GM23338 (cell line): Measurements from ENCODE around the gene IRAK2. TPM values are rescaled to one million over a fixed set of nuclear protein-coding genes. Genes with fewer than 3 reads are reported as not detected.

Experiments
- ATAC-seq: fragments of 200-7000 bp; cut with Tn5 transposase; 3 replicates; pipeline ENCODE4 v1.9.1; 2020
- DNase-seq: peaks from one replicate; pipeline ENCODE4 v3.0.0-alpha.2; 2015; ENCODE audit warnings: low spot score
- H2AFZ ChIP-seq: fragments of 200-600 bp; sonication (generic); 2 replicates; pipeline ENCODE4 v1.8.0; 2016; ENCODE audit warnings: antibody characterized with exemption, mild to moderate bottlenecking, moderate library complexity
- H3F3A ChIP-seq: fragments of 200-600 bp; sonication (generic); replicated peaks from 2 replicates; pipeline ENCODE4 v1.8.0; 2017; ENCODE audit warnings: antibody characterized with exemption, mixed run types, low read depth
- H3K27ac ChIP-seq: fragments of 200-600 bp; sonication (generic); 2 replicates; pipeline ENCODE4 v1.6.1; 2016; ENCODE audit warnings: low read depth
- H3K27me3 ChIP-seq: fragments of 200-600 bp; sonication (generic); 2 replicates; pipeline ENCODE4 v1.8.0; 2016; ENCODE audit warnings: mild to moderate bottlenecking, mixed run types, moderate library complexity; ENCODE audit not compliant: insufficient read depth
- H3K36me3 ChIP-seq: fragments of 200-600 bp; sonication (generic); 2 replicates; pipeline ENCODE4 v1.8.0; 2016; ENCODE audit warnings: mild to moderate bottlenecking; ENCODE audit not compliant: insufficient read depth
- H3K4me1 ChIP-seq: fragments of 200-600 bp; sonication (generic); 2 replicates; pipeline ENCODE4 v1.8.0; 2016; ENCODE audit warnings: mild to moderate bottlenecking, moderate library complexity; ENCODE audit not compliant: insufficient read depth
- H3K4me2 ChIP-seq: fragments of 200-600 bp; sonication (generic); 2 replicates; pipeline ENCODE4 v1.7.1; 2017; ENCODE audit warnings: mixed run types
- H3K4me3 ChIP-seq: fragments of 200-600 bp; sonication (generic); 2 replicates; pipeline ENCODE4 v1.6.1; 2016; ENCODE audit warnings: mixed run types
- H3K79me2 ChIP-seq: fragments of 200-600 bp; sonication (generic); replicated peaks from 2 replicates; pipeline ENCODE4 v1.8.0; 2017; ENCODE audit warnings: mild to moderate bottlenecking; ENCODE audit not compliant: insufficient read depth
- H3K9me2 ChIP-seq: fragments of 200-600 bp; sonication (generic); 2 replicates; pipeline ENCODE4 v1.8.0; 2017; ENCODE audit not compliant: insufficient read depth
- H4K20me1 ChIP-seq: fragments of 200-600 bp; sonication (generic); replicated peaks from 2 replicates; pipeline ENCODE4 v1.8.0; 2017; ENCODE audit warnings: mild to moderate bottlenecking; ENCODE audit not compliant: insufficient read depth
- H3K27ac Mint-ChIP-seq: 2 replicates; pipeline ENCODE4 v1.8.0; 2020; ENCODE audit warnings: inconsistent platforms, mild to moderate bottlenecking, moderate library complexity, mixed read lengths
- H3K27me3 Mint-ChIP-seq: 3 replicates; pipeline ENCODE4 v1.8.0; 2022; ENCODE audit warnings: low read depth, mild to moderate bottlenecking, moderate library complexity, mixed read lengths, inconsistent platforms; ENCODE audit not compliant: insufficient read depth, poor library complexity
- H3K36me3 Mint-ChIP-seq: 3 replicates; pipeline ENCODE4 v1.8.0; 2021; ENCODE audit warnings: low read depth, mild to moderate bottlenecking, inconsistent platforms, moderate library complexity, mixed read lengths
- H3K4me1 Mint-ChIP-seq: 3 replicates; pipeline ENCODE4 v1.8.0; 2020; ENCODE audit warnings: mild to moderate bottlenecking, inconsistent platforms, mixed read lengths
- H3K4me3 Mint-ChIP-seq: 3 replicates; pipeline ENCODE4 v1.8.0; 2021; ENCODE audit warnings: moderate library complexity, mild to moderate bottlenecking, inconsistent platforms, mixed read lengths
- H3K9me3 Mint-ChIP-seq: 3 replicates; pipeline ENCODE4 v1.8.0; 2020; ENCODE audit warnings: moderate library complexity, mild to moderate bottlenecking, inconsistent platforms, mixed read lengths
- CREB1 ChIP-seq: fragments of 250-450 bp; sonication (Bioruptor Pico); IDR thresholded peaks from 2 replicates; pipeline ENCODE4 v1.5.0; 2020; ENCODE audit warnings: low read depth, mild to moderate bottlenecking, moderate library complexity
- EZH2 ChIP-seq: fragments of 200-600 bp; sonication (generic); IDR thresholded peaks from one replicate; pipeline ENCODE4 v1.8.0; 2017; ENCODE audit warnings: antibody characterized with exemption, mild to moderate bottlenecking, low read depth; ENCODE audit not compliant: unreplicated experiment
- EZH2phosphoT487 ChIP-seq: fragments of 200-600 bp; sonication (generic); IDR thresholded peaks from one replicate; pipeline ENCODE4 v1.8.1; 2018; ENCODE audit warnings: antibody characterized with exemption; ENCODE audit not compliant: unreplicated experiment
- JUNB ChIP-seq: IDR thresholded peaks from one replicate; pipeline ENCODE4 v1.6.1; 2016; ENCODE audit warnings: antibody characterized with exemption; ENCODE audit not compliant: unreplicated experiment
- NANOG ChIP-seq: IDR thresholded peaks from 2 replicates; pipeline ENCODE4 v1.6.1; 2016; ENCODE audit warnings: antibody characterized with exemption, borderline replicate concordance
- POLR2AphosphoS5 ChIP-seq: IDR thresholded peaks from 2 replicates; pipeline ENCODE4 v1.6.1; 2016; ENCODE audit warnings: antibody characterized with exemption, low read depth
- STAT1 ChIP-seq: IDR thresholded peaks from one replicate; pipeline ENCODE4 v1.6.1; 2016; ENCODE audit warnings: antibody characterized with exemption; ENCODE audit not compliant: unreplicated experiment
- ZNF114 ChIP-seq: fragments of 250-450 bp; sonication (Bioruptor Pico); IDR thresholded peaks from 2 replicates; pipeline ENCODE4 v1.5.0; 2020; ENCODE audit warnings: mild to moderate bottlenecking, moderate library complexity
- ZNF331 ChIP-seq: fragments of 250-450 bp; sonication (Bioruptor Pico); IDR thresholded peaks from 2 replicates; pipeline ENCODE4 v1.5.0; 2020; ENCODE audit warnings: low read depth, mild to moderate bottlenecking, moderate library complexity
- ZNF462 ChIP-seq: fragments of 250-450 bp; sonication (Bioruptor Pico); IDR thresholded peaks from 2 replicates; pipeline ENCODE4 v1.5.0; 2020; ENCODE audit warnings: mild to moderate bottlenecking, moderate library complexity
- polyA plus RNA-seq: library from polyadenylated mRNA; unstranded; fragments of >200 nt; fragmentation: Nextera tagmentation; extraction: Ambion mirVana; gene quantifications from 2 replicates; pipeline ENCODE4 v1.2.1, GENCODE V29; 2016
- total RNA-seq: library from RNA; depleted of rRNA; stranded (reverse); fragments of >200 nt; shearing (Covaris generic); gene quantifications from 2 replicates; pipeline ENCODE4 v1.2.3, GENCODE V29; 2014
- TF ChIP-seq, protein P1 (sequence below), 2 experiments: fragments of 200-600 bp in 1 of 2; sonication (generic) in 1 of 2; conservative IDR thresholded peaks; 2 replicates each; pipeline versions ENCODE4 v1.5.1 to v1.6.1; 2016 to 2017; ENCODE audit warnings: antibody characterized with exemption in 2 of 2, low read depth in 2 of 2, mild to moderate bottlenecking in 2 of 2, moderate library complexity in 1 of 2
- TF ChIP-seq, protein P2 (sequence below): IDR thresholded peaks from 2 replicates; pipeline ENCODE4 v1.6.1; 2016; ENCODE audit warnings: antibody characterized with exemption
- TF ChIP-seq, protein P3 (sequence below): IDR thresholded peaks from one replicate; pipeline ENCODE4 v1.6.1; 2018; ENCODE audit warnings: antibody characterized with exemption; ENCODE audit not compliant: unreplicated experiment

The IRAK2 gene
- total and polyA plus RNA-seq, 2 experiments from 2014 or later, result 0.37 to 1.4 TPM

DNA sequence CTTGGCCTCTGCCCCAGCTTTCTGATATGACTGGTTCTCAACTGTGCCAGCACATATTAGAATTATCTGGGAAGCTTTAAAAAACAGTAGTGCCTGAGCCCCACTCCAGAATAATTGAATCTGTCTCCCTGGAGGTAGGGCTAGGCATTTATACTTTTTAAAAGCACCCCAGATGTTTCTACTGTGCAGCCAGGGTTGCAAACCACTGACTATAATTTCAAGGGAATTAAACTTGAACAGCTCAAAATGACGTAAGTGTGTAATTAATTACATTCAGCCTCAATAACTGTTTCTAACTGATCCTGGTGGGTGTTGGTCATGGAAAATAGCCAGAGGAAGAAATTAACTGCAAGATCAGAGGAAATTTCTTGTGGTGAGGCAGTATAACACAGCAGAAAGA, 4.4 kb upstream of the IRAK2 start:
- no peaks in the 10 kb centered on the region for H3K9me2 ChIP-seq
- no peak overlapping the region for H2AFZ ChIP-seq
- H3K36me3 Mint-ChIP-seq, result no peaks in the 10 kb centered on the region
- 0 out of 3 replicates have a peak, but pooled peaks cover 3% of the 10 kb centered on the region for H3K4me1 Mint-ChIP-seq
- H3K4me1 ChIP-seq, result no peaks in the 10 kb centered on the region
- 0 out of 2 replicates have a peak, but pooled peaks cover 5% of the 10 kb centered on the region for H3F3A ChIP-seq
- no peak for ATAC-seq
- H4K20me1 ChIP-seq, result no peaks in the 10 kb centered on the region
- no peaks in the 10 kb centered on the region for H3K9me3 Mint-ChIP-seq
- H3K4me2 ChIP-seq, result no peak overlapping the region
- H3K4me3 Mint-ChIP-seq, result no peak overlapping the region
- no peak for DNase-seq
- H3K27ac ChIP-seq, result no peak overlapping the region
- no peaks in the 10 kb centered on the region for H3K27me3 ChIP-seq
- TF ChIP-seq STAT1 (no peak), EZH2 (no peak), ZNF114 (CRISPR knock-in tag) (no peak), ZNF331 (no peak), POLR2AphosphoS5 (no peak), JUNB (no peak), NANOG (no peak), CREB1 (CRISPR knock-in tag) (no peak), ZNF462 (no peak), EZH2phosphoT487 (no peak)
- TF ChIP-seq, protein P1, sequence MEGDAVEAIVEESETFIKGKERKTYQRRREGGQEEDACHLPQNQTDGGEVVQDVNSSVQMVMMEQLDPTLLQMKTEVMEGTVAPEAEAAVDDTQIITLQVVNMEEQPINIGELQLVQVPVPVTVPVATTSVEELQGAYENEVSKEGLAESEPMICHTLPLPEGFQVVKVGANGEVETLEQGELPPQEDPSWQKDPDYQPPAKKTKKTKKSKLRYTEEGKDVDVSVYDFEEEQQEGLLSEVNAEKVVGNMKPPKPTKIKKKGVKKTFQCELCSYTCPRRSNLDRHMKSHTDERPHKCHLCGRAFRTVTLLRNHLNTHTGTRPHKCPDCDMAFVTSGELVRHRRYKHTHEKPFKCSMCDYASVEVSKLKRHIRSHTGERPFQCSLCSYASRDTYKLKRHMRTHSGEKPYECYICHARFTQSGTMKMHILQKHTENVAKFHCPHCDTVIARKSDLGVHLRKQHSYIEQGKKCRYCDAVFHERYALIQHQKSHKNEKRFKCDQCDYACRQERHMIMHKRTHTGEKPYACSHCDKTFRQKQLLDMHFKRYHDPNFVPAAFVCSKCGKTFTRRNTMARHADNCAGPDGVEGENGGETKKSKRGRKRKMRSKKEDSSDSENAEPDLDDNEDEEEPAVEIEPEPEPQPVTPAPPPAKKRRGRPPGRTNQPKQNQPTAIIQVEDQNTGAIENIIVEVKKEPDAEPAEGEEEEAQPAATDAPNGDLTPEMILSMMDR (conservative IDR thresholded peaks at IDR 0.05; ENCODE audit: low read depth in 2 of 2), result no peak
- TF ChIP-seq, protein P2, sequence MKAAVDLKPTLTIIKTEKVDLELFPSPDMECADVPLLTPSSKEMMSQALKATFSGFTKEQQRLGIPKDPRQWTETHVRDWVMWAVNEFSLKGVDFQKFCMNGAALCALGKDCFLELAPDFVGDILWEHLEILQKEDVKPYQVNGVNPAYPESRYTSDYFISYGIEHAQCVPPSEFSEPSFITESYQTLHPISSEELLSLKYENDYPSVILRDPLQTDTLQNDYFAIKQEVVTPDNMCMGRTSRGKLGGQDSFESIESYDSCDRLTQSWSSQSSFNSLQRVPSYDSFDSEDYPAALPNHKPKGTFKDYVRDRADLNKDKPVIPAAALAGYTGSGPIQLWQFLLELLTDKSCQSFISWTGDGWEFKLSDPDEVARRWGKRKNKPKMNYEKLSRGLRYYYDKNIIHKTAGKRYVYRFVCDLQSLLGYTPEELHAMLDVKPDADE, result no peak
- TF ChIP-seq, protein P3, sequence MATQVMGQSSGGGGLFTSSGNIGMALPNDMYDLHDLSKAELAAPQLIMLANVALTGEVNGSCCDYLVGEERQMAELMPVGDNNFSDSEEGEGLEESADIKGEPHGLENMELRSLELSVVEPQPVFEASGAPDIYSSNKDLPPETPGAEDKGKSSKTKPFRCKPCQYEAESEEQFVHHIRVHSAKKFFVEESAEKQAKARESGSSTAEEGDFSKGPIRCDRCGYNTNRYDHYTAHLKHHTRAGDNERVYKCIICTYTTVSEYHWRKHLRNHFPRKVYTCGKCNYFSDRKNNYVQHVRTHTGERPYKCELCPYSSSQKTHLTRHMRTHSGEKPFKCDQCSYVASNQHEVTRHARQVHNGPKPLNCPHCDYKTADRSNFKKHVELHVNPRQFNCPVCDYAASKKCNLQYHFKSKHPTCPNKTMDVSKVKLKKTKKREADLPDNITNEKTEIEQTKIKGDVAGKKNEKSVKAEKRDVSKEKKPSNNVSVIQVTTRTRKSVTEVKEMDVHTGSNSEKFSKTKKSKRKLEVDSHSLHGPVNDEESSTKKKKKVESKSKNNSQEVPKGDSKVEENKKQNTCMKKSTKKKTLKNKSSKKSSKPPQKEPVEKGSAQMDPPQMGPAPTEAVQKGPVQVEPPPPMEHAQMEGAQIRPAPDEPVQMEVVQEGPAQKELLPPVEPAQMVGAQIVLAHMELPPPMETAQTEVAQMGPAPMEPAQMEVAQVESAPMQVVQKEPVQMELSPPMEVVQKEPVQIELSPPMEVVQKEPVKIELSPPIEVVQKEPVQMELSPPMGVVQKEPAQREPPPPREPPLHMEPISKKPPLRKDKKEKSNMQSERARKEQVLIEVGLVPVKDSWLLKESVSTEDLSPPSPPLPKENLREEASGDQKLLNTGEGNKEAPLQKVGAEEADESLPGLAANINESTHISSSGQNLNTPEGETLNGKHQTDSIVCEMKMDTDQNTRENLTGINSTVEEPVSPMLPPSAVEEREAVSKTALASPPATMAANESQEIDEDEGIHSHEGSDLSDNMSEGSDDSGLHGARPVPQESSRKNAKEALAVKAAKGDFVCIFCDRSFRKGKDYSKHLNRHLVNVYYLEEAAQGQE, result no peak
- H3K4me3 ChIP-seq, result no peak overlapping the region
- peaks cover 4% of the 10 kb centered on the region for H3K27me3 Mint-ChIP-seq
- H3K27ac Mint-ChIP-seq, result no peak overlapping the region
- no peaks in the 10 kb centered on the region for H3K79me2 ChIP-seq
- no peaks in the 10 kb centered on the region for H3K36me3 ChIP-seq
